ENCODE results near the gene PRRT1B.
"Not testable (repeated sequence)": the region's sequence is repeated elsewhere in the genome, so short reads cannot be mapped to it uniquely, and the experiment has no call there.

PRRT1B gene

DNA sequence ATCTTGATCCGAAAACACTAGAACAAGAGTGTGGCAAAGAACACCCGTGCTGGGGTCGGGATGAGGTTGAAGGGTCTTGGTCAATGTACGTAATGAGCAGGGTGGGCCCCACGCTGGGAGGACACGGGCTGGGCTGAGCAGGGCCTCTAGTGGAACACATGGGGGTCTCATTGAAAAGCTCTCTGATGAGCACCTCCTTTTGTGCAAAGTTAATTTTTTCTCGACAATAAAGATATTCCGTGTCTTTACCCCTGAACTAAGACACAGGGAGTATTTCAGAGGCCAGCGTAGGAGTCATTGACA, 22.3 kb upstream of the PRRT1B start:
- no peak for DNase-seq

DNA sequence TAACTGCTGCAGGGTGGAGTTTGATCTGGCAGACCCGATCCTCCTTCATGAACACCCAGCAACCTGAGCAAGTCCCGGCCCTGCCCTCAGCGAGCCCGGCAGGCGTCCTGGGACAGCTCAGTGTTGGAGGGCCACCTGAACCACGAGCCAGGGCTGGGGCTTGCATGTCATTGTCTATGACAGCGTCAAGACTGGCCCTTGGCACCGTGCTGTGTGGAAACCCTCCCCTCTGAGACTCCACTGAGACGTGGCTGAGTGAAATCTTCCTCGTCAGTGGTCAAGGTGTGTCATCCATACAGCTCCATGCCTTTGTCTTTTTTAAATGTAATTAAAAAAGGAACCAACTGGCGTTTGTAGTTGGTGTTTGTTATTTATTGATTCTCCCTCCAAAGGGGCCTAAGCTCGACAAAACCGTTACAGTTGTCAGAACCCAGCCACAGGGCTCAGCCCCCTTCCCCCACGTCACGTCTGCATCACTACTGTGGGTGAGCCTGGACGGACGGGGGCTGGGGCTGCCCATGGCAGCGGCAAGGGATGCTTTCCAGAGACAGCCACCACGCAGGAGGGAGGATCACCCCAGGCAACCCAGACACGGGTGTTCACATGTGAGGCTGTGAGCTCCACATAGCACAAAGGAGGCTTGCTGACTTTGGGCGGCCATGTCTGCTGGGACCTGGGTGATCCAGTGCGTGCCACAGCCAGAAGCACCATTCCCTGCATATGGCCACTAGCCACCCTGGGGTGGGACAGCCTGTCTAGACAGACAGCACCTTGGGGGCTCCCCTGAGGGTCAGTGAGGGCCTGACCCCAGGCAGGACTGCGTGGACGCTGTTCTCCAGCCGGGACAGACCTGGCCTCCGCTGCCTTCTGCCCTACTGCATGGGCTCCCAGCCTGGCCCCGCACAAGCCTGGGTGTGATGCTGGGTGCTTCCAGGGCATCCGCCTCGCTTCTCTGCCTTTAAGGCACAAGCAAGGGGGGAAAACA, 21.6 kb upstream of the PRRT1B start:
- DNase-seq, result no peak

DNA sequence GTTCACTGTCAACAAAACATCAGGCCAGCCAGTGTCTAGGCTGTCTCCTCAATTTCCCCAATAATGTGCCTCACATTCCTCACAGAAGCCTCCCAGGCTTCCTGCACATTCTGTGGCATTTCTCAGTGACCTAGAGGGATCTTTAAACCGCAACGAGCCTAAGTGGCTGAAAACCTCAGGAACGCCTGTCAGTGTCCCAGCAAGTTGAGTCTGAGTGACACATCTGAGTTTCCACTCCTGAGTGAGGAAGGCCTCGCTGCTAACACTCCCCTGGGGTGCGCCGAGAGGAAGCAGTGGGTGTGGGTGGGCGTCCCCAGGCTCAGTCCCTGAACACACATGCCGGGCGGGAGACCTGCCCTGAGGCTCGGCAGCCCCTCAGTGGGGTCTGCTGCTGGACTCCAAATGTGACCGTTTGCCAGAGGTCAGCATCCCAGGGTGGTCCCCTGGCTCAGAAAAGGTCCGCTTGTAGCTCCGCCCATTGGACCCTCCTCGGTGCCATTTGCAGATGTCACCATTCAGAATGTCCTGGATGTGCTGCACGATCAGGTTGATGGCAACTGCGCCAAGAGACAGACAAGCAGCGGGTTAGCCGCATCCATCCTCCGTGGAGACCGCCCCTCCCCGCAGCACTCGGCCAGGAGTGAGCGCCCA, 20.5 kb upstream of the PRRT1B start:
- DNase-seq, result no peak

DNA sequence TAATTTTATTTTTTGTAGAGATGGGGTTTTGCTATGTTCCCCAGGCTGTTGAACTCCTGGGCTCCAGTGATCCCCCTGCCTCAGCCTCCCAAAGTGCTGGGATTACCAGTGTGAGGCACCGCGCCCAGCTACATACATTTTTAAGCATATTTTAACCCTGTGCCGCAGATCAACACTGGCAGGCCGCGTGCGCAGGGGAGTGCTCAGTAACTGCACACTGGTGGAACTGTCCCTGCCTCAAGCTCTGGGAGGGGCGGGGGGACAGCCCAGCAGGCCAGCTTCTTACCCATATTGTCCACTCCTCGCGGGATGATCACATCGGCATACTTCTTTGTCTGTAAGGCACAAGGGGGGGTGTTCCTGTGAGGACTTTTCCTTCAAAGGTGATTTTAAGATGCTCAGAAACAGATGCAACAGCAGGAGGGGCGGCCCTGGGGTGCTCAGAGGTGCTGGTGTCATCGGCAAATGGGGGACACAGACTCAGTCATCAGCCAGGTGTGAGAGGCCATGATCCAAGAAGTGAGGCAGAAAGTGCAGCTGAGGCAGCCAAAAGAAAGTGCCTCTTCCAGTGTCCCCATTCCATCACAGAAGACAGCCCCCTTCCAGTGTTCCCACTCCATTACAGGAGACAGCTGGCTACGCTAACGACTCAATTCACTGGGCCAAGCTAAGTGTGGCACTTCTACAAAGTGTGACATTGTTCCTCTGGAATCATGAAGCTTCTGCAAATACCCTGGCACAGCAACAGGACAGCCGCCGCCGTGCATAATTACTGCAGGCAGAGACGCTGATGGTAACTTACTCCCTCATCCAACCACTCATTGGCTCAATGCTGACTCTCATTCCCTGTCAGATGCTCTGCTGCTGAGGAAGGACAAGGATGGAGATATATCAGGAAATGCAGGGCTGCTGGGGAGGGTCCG, 19.4 kb upstream of the PRRT1B start:
- DNase-seq, result no peak

DNA sequence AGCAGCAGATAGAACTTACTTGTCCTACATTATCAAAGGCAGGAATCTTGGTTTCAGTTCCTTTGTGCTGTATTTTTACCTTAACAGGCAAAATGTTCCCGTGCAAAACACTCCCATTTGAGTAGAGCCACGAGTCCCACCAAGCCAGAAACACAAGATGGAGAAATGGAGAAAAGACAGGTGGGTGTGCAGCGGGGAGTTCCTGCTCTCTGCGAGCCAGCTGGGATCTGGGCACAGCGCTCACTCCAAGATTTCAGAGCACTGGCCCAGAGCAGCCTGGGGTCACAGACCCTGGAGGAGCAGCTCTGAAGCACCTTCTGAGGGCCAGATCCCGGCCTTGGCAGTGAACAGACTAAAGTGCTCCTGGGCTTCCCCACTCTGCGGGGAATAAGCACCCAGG, 17.1 kb upstream of the PRRT1B start:
- no peak for DNase-seq

DNA sequence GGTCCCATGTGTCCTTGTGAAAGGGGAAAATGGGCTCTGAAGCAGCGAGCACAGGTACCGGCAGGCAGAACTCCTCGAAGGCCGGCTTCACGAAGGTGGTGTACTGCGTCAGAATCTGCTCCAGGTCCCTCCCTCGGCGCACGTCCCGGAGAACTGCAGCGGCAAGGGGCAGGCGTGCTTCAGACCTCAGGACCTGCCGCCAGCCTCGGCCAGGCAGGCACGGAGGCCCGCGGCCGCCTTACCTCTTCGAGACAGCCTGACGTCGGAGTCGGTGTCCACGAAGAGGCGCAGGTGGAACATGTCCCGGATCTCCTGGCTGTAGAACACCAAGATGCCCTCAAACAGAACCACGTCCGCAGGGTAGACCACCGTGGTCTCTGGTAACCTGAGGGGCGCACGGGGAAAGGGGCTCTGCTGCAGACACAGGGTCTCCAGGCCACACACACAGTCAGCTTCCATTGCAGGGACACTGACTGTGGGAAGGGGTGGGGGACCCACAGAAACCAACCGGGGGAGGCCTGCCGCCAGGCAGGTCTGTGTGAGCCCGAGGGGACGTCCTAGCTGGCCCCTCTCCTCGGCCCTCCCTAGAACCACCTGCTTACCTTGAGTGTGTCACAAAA, 16.3 kb upstream of the PRRT1B start:
- DNase-seq, result no peak

DNA sequence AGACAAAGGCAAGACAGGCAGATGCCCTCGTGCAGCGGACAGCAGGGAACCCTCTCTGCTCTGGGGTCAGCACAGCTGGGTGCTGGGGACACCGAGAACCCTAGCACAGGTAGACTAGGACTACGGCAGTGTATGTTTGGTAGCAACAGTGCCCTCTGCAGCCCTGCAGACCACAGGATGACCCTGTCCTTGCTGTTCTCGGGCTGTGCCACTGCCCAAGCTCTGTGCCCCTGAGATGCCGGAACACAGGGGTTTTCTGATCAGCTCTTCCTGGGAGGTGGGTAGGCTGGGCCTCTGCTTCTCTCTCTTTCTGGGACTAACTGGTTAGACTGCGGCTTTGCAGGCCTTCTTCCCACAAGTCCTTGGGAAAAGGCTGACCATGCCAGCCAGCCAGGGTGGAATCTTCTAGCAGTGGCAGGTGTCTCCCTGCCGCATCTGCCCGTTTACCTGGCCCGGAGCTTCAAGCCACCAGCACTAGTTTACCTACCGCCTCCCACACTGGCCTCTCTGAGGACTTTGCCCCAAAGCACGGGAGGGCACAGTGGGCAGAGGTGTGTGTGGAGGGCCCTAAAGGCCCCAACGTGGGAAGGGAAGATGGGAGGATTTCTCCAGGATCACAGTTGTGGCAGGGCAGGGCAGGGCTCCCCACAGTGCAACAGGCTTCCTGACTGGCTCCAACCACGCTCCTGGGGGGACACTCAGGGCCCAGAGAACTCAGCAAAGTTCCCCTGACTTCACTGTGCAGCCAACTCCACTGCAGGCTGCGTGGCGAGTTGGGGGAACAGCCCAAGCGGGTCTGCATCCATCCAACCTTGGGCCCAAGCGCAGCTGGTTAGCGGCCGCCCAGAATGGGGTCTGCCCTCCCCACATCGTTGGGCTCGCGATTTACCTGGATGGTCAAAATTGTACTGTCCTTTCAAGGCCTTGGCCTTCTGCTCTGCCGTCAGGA, 15.5 kb upstream of the PRRT1B start:
- no peak for DNase-seq

DNA sequence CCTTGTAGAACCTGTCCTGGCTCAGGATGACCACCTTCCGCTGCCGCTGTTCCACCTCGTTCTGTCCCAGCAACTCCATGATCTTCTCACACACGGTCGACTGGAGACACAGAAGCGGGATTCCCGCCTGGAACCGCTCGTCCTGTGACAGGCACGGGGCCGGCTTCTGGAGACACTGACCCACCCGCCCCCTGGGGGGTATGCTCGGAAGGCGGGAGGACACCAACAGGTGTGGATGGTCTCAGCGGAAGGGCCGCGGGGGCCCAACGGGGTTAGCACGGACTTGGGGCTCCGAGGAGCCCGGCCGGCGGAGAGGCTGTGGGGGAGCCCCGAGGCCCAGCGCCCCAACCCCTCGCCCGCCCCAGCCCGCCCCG, 14.8 kb upstream of the PRRT1B start:
- no peak for DNase-seq

DNA sequence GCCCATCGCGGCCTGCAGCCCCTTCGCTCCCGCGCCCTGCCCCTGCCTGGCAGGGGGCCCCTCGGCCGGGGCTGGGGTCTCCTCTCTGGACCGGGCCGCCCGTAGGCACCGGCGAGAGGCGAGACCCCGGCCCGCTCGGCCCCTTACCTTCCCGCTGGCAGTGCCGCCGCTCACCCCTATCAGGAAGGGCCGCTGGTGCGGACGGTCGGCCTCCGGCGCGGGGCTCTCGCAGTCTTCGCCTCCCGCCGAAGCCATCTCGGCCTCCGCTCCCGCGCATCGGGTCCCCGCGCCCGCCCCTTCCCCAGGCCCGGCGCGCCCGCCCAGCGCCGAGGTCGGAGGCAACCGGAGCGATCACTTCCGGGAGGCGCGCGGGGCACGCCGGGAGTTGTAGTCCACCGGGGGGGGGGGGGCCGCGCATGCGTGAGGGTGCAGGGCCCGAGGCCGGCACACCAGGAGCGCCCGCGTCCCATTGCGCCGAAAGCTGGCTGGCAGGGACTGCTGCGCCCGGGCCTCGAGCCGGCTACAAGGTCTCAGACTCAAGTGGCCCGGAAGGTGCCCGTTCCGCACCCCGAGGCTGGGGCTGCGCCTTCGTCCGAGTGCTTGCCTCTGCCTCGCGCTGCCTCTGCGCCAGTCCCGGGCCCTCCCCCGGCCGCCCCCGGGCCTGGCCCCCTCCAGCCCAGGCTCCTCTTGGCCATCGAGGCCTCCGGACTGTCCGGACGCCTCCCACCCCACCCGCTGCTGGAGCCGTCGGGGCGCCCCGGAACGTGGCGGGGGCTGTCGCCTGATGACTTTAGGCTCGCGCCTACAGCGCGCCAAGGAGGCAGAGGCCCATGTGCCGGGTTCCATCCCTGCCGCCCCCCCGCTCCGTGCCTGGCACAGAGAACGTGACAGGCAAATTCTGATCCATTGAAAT, 14.1 kb upstream of the PRRT1B start, which contains the start of gene UCK1:
UCK1 (minus strand) TSS at position 344 of the 913 bp plus-strand sequence; CDS start at position 255, 89 bp downstream.
- DNase-seq, result peak; percentile 73

DNA sequence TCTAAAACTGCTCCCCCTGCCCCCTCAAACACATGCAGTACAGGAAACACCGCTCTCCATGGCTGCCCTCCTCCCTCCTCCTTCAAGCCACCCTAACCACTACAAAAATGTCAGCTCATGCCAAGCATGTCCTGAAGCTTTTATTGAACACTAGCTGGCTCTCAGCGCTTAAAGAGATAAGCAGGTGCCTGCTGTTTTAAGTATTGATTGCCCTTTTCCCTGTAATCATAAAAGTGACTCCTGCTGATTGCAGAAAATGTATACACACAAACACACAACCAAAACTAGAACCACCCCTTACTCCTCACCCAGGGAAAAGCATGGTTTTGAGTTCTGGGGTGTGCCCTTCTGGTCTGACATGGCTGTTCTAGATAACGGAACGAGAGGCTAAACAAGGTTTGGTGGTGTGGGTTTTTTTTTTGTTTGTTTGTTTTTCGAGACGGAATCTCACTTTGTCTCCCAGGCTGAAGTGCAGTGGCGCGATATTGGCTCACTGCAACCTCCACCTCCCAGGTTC, 10.5 kb upstream of the PRRT1B start:
- DNase-seq, result peak; percentile 4

DNA sequence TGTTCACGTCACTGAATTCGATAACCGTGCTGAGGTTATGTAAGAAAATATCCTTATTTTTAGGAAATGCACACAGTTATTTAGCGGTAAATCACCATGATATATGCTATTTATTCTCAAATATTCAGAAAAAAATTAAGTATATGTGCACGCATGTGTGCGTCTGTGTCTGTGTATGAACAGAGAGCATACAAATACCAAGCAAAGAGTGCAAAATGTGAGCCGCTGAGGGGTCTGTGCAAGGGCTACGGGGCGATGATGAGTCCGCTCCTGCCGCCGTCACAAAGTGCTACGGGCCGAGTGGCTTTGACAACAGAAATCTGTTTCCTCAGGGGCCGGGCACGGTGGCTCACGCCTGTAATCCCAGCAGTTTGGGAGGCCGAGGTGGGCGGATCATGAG, 7.4 kb upstream of the PRRT1B start:
- DNase-seq, result no peak

DNA sequence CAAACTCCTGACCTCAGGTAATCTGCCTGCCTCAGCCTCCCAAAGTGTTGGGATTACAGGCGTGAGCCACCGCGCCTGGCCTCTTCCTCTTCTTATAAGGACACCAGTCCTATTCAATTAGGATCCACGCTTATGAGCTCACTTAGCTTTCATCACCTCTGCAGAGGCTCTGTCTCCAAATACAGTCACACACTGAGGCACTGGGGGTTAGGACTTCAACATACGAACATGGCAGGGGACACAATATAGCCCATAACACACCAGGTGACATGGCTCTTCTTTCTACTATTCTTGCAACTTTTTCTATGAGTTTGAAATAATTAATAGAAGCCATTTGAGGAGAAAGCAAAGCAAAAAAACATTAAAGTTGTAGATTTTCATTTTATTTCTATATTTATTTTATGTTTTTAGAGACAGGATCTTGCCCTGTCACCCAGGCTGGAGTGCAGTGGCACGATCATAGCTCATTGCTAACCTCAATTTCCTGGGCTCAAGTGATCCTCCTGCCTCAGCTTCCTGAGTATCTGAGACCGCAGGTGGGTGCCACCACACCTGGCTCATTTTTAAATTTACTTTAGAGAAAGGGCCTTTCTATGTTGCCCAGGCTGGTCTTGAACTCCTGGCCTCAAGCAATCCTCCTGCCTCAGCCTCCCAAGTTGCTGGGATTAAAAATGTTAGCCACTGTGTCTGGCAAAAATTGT, 6.0 kb upstream of the PRRT1B start:
- no peak for DNase-seq

DNA sequence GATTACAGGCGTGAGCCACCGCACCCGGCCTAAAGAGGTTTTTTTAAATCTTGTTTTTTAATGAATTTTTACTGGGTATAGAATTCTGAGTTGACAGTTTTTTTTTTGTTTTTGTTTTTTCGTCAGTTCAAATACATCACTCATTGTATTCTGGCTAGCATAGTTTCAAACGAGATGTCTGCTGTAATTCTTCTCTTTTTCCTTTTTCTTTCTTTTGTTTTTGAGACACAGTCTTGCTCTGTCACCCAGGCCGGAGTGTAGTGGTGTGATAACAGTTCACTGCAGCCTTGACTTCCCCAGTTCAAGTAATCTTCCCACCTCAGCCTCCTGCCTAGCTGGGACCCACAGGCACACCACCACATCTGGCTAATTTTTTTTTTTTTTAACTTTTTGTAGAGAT, 2.2 kb upstream of the PRRT1B start:
- no peak for DNase-seq

DNA sequence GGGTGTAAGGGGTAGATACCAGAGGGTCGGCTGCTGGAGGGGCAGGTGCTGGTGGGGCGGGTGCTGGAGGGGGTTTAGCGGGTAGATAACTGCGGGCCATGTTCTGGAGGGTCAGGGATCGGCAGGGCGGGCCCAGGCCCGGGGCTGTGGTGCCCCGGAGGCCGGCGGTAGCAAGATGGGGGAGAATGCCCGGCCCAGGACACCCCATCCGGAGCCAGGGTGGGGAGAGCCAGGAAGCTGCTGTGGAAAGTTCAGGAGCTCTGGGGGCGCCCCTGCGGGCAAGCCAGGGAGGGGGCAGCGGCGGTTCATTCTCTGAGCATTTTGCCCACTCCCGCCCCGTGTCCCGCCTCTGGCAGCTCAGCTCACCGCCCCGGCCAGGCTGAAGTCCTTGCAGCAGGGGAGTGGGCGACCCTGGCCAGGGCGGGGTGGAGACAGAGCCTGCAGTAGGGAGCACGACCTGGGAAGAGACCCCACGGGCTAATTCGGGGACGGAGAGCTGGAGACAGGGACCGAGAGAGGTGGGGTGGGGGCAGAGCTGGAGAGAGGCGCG, 538 bp downstream of the PRRT1B start:
- DNase-seq, result no peak

DNA sequence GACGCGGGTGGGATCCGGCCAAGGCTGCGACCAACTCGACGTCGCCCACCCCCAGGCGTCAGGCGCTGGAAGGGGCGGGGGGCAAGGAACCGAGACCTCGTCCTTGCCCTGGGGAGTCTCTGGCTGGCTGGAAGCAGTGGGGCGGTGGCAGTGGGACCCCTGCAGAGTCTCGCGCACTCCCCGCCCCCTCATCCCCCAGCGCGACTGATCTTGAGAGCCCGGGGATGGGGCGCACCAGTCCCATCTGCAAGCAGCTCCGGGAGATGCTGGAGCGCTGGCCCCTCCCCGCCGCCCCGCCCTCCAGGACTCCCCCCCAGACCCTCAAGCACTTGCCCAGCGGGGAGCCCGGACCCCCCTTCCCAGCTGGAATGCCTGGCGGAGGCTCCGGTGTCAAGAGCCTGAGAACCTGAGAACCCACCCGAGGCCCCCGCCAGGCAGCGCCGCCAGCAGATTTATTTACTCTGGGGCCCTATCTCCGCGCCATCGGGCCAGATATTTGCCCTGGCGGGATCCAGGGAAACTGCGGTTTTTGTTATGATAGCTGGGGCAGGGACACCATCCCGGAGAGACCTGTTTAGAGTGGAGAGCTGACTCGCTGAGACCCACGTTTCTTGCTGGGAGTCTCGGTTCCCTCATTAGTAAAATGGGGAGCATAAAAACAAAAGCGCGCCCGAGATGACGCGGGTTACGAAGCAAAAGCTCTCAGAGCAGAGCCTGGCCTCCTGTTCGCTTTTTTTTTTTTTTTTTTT, 1.2 kb downstream of the PRRT1B start:
- no peak for DNase-seq

DNA sequence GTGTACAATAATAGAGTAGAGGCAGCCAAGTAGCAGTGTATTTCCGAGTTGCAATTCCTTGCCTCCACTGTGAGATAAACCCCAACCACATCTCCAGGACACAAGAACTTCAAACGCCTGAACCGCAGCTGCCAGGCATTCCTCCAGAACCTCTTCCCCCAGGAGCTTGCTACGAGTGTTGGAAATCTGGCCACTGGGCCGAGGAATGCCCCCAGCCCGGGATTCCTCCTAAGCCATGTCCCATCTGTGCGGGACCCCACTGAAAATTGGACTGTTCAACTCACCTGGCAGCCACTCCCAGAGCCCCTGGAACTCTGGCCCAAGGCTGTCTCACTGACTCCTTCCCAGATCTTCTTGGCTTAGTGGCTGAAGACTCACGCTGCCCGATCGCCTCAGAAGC, 3.9 kb downstream of the PRRT1B start:
- not testable (repeated sequence) for DNase-seq

DNA sequence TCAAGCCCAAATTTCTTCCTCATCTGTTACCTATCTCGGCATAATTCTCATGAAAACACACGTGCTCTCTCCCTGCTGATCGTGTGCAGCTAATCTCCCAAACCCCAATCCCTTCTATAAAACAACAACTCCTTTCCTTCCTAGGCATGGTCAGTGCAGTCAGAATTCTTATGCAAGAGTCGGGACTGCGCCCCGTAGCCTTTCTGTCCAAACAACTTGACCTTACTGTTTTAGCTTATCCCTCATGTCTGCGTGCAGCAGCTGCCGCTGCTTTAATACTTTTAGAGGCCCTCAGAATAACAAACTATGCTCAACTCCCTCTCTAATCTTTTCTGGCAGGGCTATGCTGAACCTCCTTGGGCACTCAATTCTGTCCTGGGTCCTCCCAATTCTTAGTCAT, 5.1 kb downstream of the PRRT1B start:
- DNase-seq, result not testable (repeated sequence)

DNA sequence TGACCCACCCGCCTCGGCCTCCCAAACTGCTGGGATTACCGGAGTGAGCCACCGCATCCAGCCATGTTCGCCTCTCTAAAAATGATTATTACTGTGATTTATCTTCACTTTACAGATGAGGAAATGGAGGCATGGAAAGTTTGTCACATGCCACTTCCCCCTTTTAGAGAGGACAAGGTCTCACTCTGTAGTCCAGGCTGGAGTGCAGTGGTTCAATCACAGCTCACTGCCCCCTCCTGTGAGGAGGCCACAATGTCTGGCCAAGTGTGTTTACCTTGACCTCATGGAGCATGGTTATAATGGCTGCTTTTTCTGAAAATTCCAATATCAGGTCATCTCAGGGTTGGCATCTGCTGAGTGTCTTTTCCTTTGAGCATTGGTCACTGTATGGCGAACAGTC, 6.7 kb downstream of the PRRT1B start:
- DNase-seq, result no peak

Data from CD4-positive, alpha-beta T cell treated with Interferon gamma for 1 hour (primary cell).